Tibial artery (tissue), 4 donors: ENCODE measurements around the gene GATAD2A.

Experiments
- DNase-seq, 2 donors: peaks; one replicate each; pipeline ENCODE4 v3.0.0-alpha.2; 2019
- H3K27ac ChIP-seq, 2 donors: fragments of 200-600 bp; sonication (generic) in 1 of 2; 1 replicate in 1 of 2; 2 replicates in 1 of 2; pipeline ENCODE4 v1.5.1; 2018 to 2019; ENCODE audit warnings: mild to moderate bottlenecking in 1 of 2
- H3K27me3 ChIP-seq, 2 donors: fragments of 200-600 bp; sonication (generic) in 1 of 2; one replicate each; pipeline versions ENCODE4 v1.5.1 to v1.6.0; 2016 to 2019
- H3K36me3 ChIP-seq, 3 donors: fragments of 200-600 bp; sonication (generic) in 2 of 3; one replicate each; pipeline ENCODE4 v1.5.1; 2016 to 2019; ENCODE audit warnings: mild to moderate bottlenecking in 2 of 3
- H3K4me1 ChIP-seq, 4 donors: fragments of 200-600 bp; sonication (generic) in 2 of 4; 1 replicate in 3 of 4; 2 replicates in 1 of 4; pipeline ENCODE4 v1.5.1; 2016 to 2019
- H3K4me3 ChIP-seq, 2 donors: fragments of 200-600 bp; sonication (generic) in 1 of 2; 1 replicate in 1 of 2; 2 replicates in 1 of 2; pipeline ENCODE4 v1.5.1; 2018 to 2019; ENCODE audit warnings: mild to moderate bottlenecking in 2 of 2
- H3K9me3 ChIP-seq, 3 donors: fragments of 200-600 bp; sonication (generic) in 1 of 3; one replicate each; pipeline ENCODE4 v1.5.1; 2016 to 2019
- intact Hi-C: fragments of 100-400 bp; cut with DNase I; formaldehyde crosslinking; loops from one replicate; pipeline ENCODE4 v1.15.0; 2023; ENCODE audit warnings: low total_unique reads
- TF ChIP-seq, protein P1 (sequence below), 2 experiments: fragments of 200-600 bp in 1 of 2; fragments of 450-650 bp in 1 of 2; IDR thresholded peaks; one replicate each; pipeline ENCODE4 v1.5.1; 2017 to 2019; ENCODE audit warnings: antibody characterized with exemption in 2 of 2, mild to moderate bottlenecking in 1 of 2, moderate library complexity in 1 of 2

GATAD2A gene

DNA sequence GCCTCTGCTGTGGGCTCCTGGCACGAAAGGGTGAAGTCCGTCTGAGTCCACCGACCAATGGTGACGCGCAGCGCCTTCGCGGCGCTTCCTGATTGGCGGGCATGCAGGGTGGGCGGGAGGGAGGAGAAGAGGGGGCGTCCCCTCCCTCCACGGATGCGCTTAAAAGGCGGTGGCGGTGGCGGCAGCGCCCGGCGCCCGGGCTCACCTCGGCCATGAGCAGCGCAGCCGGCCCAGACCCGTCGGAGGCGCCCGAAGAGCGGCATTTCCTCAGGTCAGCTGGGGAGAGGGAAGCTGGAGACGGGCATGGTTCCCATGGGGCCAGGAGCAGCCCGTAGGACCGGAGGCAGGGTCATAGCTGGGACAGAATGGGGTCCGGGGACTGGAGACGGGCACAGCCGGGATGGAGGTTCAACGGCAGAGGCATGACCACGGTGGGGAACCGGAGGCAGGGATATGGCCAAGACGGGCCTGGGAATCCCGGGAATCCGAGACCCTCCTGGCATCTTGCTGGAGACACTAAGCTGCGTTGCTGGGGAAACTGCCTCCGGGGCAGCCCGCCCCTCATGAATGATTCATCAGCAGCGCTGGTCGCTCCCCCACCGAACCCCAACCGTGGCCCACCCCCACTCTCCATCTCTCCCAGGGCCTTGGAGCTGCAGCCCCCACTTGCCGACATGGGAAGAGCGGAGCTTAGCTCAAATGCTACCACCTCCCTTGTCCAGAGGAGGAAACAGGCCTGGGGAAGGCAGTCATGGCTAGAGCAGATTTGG lies 123.4 kb downstream of the GATAD2A start, which contains the start of gene YJEFN3:
Gene YJEFN3, plus strand, starts transcription at position 191 of the 770 bp plus-strand sequence. Its CDS starts 22 bp downstream, at position 213.
- Histone ChIP-seq H3K4me1 (peaks cover 0 to 17% (median 11%) of the 10 kb centered on the region in 4 donors), H3K9me3 (no peaks in the 10 kb centered on the region), H3K4me3 (no peak within 1 kb of the TSS), H3K27ac (no peak within 1 kb of the TSS), H3K36me3 (peaks cover 18 to 64% (median 21%) of the 10 kb centered on the region in 3 donors), H3K27me3 (no peaks in the 10 kb centered on the region)
- intact Hi-C loops: no loop called here
- TF ChIP-seq, protein P1, sequence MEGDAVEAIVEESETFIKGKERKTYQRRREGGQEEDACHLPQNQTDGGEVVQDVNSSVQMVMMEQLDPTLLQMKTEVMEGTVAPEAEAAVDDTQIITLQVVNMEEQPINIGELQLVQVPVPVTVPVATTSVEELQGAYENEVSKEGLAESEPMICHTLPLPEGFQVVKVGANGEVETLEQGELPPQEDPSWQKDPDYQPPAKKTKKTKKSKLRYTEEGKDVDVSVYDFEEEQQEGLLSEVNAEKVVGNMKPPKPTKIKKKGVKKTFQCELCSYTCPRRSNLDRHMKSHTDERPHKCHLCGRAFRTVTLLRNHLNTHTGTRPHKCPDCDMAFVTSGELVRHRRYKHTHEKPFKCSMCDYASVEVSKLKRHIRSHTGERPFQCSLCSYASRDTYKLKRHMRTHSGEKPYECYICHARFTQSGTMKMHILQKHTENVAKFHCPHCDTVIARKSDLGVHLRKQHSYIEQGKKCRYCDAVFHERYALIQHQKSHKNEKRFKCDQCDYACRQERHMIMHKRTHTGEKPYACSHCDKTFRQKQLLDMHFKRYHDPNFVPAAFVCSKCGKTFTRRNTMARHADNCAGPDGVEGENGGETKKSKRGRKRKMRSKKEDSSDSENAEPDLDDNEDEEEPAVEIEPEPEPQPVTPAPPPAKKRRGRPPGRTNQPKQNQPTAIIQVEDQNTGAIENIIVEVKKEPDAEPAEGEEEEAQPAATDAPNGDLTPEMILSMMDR (IDR thresholded peaks at IDR 0.05): no peak
- no peak for DNase-seq

DNA sequence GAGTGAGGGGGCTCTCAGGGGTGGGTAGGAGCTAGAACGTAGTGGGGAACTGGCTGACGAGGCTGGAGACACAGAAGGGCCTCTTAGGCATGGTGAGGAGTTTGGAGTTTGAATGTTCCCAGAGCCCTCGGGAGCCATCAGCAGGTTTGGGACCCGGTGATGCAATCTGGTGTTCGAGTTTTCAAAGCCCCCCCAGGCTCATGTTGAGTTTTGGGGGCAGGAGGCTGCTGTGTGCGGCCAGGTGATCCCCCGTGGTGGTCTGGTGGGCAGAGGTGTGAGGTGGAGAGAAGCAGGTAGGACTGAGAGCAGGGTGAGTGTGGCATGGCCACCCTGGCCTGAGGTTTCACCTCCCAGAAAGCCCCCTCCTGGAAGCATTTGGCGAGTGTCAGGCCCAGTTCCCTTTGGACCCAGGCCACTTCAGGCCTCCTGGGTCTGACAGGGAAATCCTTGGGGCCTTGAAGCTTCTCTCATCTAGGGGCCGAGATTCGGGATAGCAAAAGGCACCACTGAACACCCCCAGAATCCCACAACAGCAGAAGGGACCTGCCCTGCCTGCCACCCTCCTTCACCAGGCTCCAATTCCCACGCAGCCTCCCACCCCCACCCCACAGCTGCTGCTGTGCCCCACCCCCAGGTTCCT lies 124.4 kb downstream of the GATAD2A start:
- H3K27ac ChIP-seq: no peak overlapping the region

DNA sequence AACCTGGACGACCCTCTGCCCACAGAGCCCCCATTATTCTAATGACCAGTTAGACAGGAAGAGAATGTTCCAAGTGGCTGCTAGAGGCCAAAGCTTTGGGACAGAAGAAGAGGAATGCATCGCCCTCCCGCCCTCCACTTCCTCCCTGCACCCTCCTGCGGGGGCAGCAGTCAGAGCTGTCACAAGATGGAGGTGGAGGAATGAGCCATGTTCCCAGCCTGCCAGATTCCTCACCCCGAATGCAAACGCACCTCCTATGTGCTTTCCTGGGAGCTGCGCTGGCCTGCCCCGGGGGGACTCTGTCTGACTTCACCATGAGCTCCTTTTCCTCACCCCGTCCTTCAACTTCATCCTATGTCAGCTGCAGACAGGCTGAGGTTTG lies 124.9 kb downstream of the GATAD2A start:
- Histone ChIP-seq H3K4me1 (peaks cover 0 to 17% (median 11%) of the 10 kb centered on the region in 4 donors), H3K9me3 (no peaks in the 10 kb centered on the region), H3K36me3 (peaks cover 14 to 53% (median 21%) of the 10 kb centered on the region in 3 donors), H3K27ac (no peak overlapping the region), H3K27me3 (no peaks in the 10 kb centered on the region), H3K4me3 (no peak overlapping the region)
- no peak for DNase-seq
- TF ChIP-seq, protein P1 (IDR thresholded peaks at IDR 0.05): no peak
- intact Hi-C loops: loop anchor here (5.0 to 10.0 kb wide), 2 partner anchors 112 to 424 kb away; partner anchors contain the start of gene GMIP

More for the DNA sequence above, 124.4 kb downstream of the GATAD2A start:
- no peaks in the 10 kb centered on the region for H3K27me3 ChIP-seq
- DNase-seq: no peak
- TF ChIP-seq, protein P1 (IDR thresholded peaks at IDR 0.05): no peak
- intact Hi-C loops: loop anchor here (5.0 to 10.0 kb wide), 2 partner anchors 112 to 425 kb away; partner anchors contain the start of gene GMIP
- H3K4me3 ChIP-seq: no peak overlapping the region
- H3K36me3 ChIP-seq: peaks cover 14 to 55% (median 21%) of the 10 kb centered on the region in 3 donors
- H3K9me3 ChIP-seq: no peaks in the 10 kb centered on the region
- H3K4me1 ChIP-seq: peaks cover 0 to 17% (median 11%) of the 10 kb centered on the region in 4 donors

DNA sequence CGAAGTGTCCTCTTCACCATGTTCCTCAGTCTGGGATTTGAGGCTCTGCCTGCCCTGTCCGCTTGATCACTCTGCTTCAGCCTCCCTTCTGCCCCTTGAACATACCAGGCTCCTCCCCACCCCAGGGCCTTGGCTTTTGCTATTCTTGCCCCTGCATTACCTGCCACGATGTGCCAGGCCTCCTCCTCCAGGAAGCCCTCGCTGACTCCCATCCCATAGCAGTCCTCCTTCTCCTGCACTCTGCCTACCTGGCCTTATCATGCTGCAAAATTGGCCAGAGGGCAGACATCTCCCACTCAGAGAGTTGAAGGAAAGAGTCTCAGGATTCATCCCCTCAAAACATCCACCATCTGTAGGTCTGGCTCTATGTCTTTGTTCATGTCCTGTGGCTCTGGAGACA lies 125.4 kb downstream of the GATAD2A start:
- TF ChIP-seq, protein P1 (IDR thresholded peaks at IDR 0.05): no peak
- H3K27ac ChIP-seq: no peak overlapping the region

DNA sequence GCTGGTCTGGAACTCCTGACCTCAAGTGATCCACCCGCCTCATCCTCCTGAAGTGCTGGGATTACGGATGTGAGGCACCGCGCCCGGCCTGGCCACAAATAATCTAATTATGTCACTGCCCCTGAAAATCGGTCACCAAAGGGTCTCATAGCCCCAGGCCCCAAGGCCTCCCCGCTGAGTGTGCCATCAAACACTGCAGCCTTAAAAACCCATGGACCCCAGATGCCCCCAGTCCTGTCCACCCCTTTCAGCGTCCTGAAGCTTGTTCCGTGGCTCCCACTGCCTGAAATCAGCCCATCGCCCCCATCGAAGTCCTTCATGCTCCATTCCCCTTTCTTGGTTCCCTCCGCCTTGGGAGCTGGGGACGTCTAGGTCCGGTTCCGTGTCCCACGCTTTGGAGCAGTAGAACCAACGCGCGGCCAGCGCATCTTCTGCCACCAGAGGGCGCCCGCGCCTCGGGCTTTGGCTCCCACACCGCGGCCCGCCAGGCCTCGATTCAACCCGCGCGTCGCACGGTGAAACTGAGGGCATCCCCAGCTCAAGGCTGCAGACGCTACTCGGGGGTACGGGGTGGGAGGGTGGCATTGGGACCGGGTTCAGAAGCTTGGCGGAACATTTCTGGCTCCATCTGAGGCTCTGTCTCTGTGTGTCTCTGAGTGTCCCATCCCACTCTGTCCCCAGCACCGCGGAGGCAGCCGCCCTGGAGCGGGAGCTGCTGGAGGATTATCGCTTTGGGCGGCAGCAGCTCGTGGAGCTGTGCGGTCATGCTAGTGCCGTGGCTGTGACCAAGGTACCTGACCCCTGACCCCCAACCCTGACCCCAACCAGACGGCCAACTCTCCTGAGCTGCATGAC lies 126.7 kb downstream of the GATAD2A start:
- Histone ChIP-seq H3K27me3 (peaks cover 0 to 1% of the 10 kb centered on the region in 2 donors), H3K4me3 (no peak overlapping the region), H3K9me3 (no peaks in the 10 kb centered on the region), H3K4me1 (peaks cover 0 to 17% (median 13%) of the 10 kb centered on the region in 4 donors), H3K27ac (no peak overlapping the region), H3K36me3 (peaks cover 7 to 40% (median 9%) of the 10 kb centered on the region in 3 donors)
- TF ChIP-seq, protein P1 (IDR thresholded peaks at IDR 0.05): peak; percentile 90 to 96
- peak; percentile 82 to 88 for DNase-seq
- intact Hi-C loops: loop anchor here (5.0 to 10.0 kb wide), 2 partner anchors 110 to 423 kb away; partner anchors contain the start of gene GMIP

More for the DNA sequence above, 125.4 kb downstream of the GATAD2A start:
- Histone ChIP-seq H3K4me3 (no peak overlapping the region), H3K27me3 (no peaks in the 10 kb centered on the region), H3K9me3 (no peaks in the 10 kb centered on the region), H3K4me1 (peaks cover 0 to 17% (median 11%) of the 10 kb centered on the region in 4 donors), H3K36me3 (peaks cover 14 to 53% (median 17%) of the 10 kb centered on the region in 3 donors)
- DNase-seq: no peak
- intact Hi-C loops: loop anchor here (5.0 to 10.0 kb wide), 2 partner anchors 111 to 424 kb away; partner anchors contain the start of gene GMIP
